MCF 10A (cell line): ENCODE data around the gene ABHD14A. TPM values are rescaled to one million over a fixed set of nuclear protein-coding genes. Genes with fewer than 3 reads are reported as not detected.

Experiments
- BruUV-seq: library from RNA; stranded (reverse); fragments of 400-500 nt; replicated peaks from 2 replicates; lab custom pipeline; 2021; lab: Mats Ljungman, UMichigan
- CTCF ChIA-PET: fragments of 300-600 bp; sonication (Branson Sonifier 250); formaldehyde crosslinking; extraction: SDS; loops from one replicate; lab custom pipeline; 2021; ENCODE audit warnings: antibody characterized with exemption, inconsistent platforms; lab: Yijun Ruan, JAX
- POLR2A ChIA-PET: fragments of 300-600, 350-650 bp; sonication (Branson Sonifier 250); formaldehyde crosslinking; extraction: SDS; loops from one replicate; lab custom pipeline; 2020; ENCODE audit warnings: antibody characterized with exemption, inconsistent platforms; lab: Yijun Ruan, JAX
- DNase-seq: peaks from one replicate; pipeline ENCODE4 v3.0.0-alpha.2; 2018; ENCODE audit not compliant: unreplicated experiment
- H3K27ac Mint-ChIP-seq: one replicate; pipeline ENCODE4 v1.8.0; 2022; ENCODE audit warnings: mild to moderate bottlenecking, low read depth, mixed read lengths; ENCODE audit not compliant: unreplicated experiment
- H3K27me3 Mint-ChIP-seq: one replicate; pipeline ENCODE4 v1.8.0; 2022; ENCODE audit warnings: mixed read lengths; ENCODE audit not compliant: insufficient read depth, unreplicated experiment
- H3K36me3 Mint-ChIP-seq: one replicate; pipeline ENCODE4 v1.8.0; 2022; ENCODE audit warnings: mild to moderate bottlenecking, moderate library complexity, mixed read lengths; ENCODE audit not compliant: insufficient read depth, unreplicated experiment
- H3K4me1 Mint-ChIP-seq: one replicate; pipeline ENCODE4 v1.8.0; 2022; ENCODE audit warnings: mixed read lengths; ENCODE audit not compliant: insufficient read depth, unreplicated experiment
- H3K4me3 Mint-ChIP-seq: one replicate; pipeline ENCODE4 v1.8.0; 2022; ENCODE audit warnings: mild to moderate bottlenecking, moderate library complexity, mixed read lengths; ENCODE audit not compliant: unreplicated experiment
- H3K9me3 Mint-ChIP-seq: one replicate; pipeline ENCODE4 v1.8.0; 2022; ENCODE audit warnings: mixed read lengths; ENCODE audit not compliant: unreplicated experiment
- intact Hi-C: fragments of 100-400 bp; cut with micrococcal nuclease; formaldehyde crosslinking; loops from 2 replicates; pipeline ENCODE4 v1.14.1; 2022
- total RNA-seq: library from RNA; stranded (reverse); gene quantifications from 2 replicates; pipeline ENCODE4 v1.2.3, GENCODE V29; 2022
- TF ChIP-seq, protein P1 (sequence below): fragments of 200-600 bp; IDR thresholded peaks from one replicate; pipeline ENCODE4 v1.8.0; 2022; ENCODE audit warnings: antibody characterized with exemption, mild to moderate bottlenecking; ENCODE audit not compliant: unreplicated experiment

Gene ABHD14A
- total RNA-seq, 1 experiment from 2014 or later: 8.1 TPM

- H3K9me3 Mint-ChIP-seq: no peaks in the 10 kb centered on the region
- peaks cover 13% of the 10 kb centered on the region for H3K36me3 Mint-ChIP-seq
- POLR2A ChIA-PET: interaction anchor here (1.0 to 6.5 kb wide), 3 partner anchors 13 to 92 kb away, joined by 3 to 127 read pairs (median 37); partner anchors contain the start of genes ACY1, PARP3 and RRP9
- DNase-seq: no peak
- no TSS peak for BruUV-seq
- peaks cover 19% of the 10 kb centered on the region for H3K4me1 Mint-ChIP-seq
- CTCF ChIA-PET: interaction anchor here (0.7 to 3.0 kb wide), 5 partner anchors 25 to 290 kb away, joined by 3 to 22 read pairs (median 4); partner anchors contain the start of genes PARP3 and RRP9
- H3K27ac Mint-ChIP-seq: no peak overlapping the region
- TF ChIP-seq, protein P1, sequence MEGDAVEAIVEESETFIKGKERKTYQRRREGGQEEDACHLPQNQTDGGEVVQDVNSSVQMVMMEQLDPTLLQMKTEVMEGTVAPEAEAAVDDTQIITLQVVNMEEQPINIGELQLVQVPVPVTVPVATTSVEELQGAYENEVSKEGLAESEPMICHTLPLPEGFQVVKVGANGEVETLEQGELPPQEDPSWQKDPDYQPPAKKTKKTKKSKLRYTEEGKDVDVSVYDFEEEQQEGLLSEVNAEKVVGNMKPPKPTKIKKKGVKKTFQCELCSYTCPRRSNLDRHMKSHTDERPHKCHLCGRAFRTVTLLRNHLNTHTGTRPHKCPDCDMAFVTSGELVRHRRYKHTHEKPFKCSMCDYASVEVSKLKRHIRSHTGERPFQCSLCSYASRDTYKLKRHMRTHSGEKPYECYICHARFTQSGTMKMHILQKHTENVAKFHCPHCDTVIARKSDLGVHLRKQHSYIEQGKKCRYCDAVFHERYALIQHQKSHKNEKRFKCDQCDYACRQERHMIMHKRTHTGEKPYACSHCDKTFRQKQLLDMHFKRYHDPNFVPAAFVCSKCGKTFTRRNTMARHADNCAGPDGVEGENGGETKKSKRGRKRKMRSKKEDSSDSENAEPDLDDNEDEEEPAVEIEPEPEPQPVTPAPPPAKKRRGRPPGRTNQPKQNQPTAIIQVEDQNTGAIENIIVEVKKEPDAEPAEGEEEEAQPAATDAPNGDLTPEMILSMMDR: no peak
- intact Hi-C loops: no loop called here
- H3K4me3 Mint-ChIP-seq: no peak overlapping the region
- H3K27me3 Mint-ChIP-seq: no peaks in the 10 kb centered on the region
Measured at GRCh38 chr3:51969841-51970240, 5.0 kb upstream of the ABHD14A start.

DNA sequence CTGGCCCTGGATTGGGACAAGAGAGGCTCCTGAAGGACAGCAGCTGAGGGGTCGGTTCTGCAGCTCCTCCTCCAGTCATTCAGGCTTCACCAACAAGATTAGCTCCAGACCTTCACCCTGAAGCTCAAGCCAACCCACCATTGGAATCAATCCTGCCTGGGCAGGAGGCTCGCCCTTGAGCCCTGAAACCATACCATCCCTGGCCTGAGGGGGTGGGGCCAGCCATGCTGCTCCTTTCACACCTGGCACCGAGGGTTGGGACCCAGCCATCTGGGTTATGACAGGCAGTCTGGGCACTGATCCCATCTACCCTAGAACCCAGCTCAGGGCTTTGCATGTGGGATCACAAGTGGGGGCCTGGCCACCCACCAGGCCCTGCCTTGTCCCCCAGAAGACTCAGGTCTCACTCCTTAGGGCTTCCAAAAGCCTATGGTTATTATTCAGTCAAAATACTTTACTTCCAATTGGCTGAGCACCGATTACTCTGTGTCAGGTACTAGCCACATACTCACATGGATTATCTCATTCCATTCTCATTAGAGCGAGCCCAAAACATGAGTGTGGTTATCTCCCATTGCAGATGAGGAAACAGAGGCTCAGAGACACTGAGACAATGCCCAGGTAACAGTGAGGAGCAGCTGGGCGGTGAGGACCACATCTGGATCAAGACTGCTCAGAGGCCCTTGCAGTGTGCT, 4.1 kb upstream of the ABHD14A start:
- CTCF ChIA-PET: interaction anchor here (0.6 to 3.0 kb wide), 4 partner anchors 26 to 164 kb away, joined by 3 to 22 read pairs (median 4); partner anchors contain the start of genes PARP3 and RRP9
- H3K4me3 Mint-ChIP-seq: no peak overlapping the region

DNA sequence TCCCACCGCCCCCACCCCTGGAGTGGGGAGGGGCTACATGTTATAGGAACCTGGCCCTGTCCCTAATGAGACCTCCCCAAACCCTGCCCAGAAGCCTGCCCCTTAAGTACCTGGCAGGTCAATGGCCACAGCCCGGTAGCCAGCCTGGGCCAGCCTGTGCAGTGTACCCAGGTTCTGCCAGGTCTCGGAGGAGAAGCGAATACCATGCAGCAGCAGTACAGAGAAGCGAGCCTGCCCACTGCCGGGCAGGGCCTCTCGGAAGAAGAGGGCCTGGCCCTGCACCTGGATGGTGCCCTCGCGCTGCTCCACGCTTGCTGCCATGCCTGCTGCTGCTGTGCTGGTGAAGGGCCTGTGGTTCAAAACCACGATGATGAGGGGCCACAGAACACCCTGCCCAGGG, 3.5 kb upstream of the ABHD14A start:
- CTCF ChIA-PET: interaction anchor here (3.0 kb wide), 1 partner anchor 29 kb away, joined by 22 read pairs; the partner anchor contains the start of genes PARP3 and RRP9
- no peak for DNase-seq
- Mint-ChIP-seq H3K9me3 (no peaks in the 10 kb centered on the region), H3K27ac (no peak overlapping the region), H3K27me3 (no peaks in the 10 kb centered on the region), H3K4me1 (peaks cover 16% of the 10 kb centered on the region), H3K4me3 (no peak overlapping the region), H3K36me3 (peaks cover 13% of the 10 kb centered on the region)
- BruUV-seq: no TSS peak
- POLR2A ChIA-PET: interaction anchor here (0.6 to 6.5 kb wide), 4 partner anchors 12 to 860 kb away, joined by 3 to 127 read pairs (median 20); partner anchors contain the start of genes ACY1, PARP3 and RRP9
- TF ChIP-seq, protein P1: no peak
- intact Hi-C loops: no loop called here

More for the DNA sequence above, 4.1 kb upstream of the ABHD14A start:
- BruUV-seq: no TSS peak
- H3K9me3 Mint-ChIP-seq: no peaks in the 10 kb centered on the region
- DNase-seq: no peak
- H3K27me3 Mint-ChIP-seq: no peaks in the 10 kb centered on the region
- TF ChIP-seq, protein P1: no peak
- H3K27ac Mint-ChIP-seq: no peak overlapping the region
- peaks cover 13% of the 10 kb centered on the region for H3K36me3 Mint-ChIP-seq
- peaks cover 18% of the 10 kb centered on the region for H3K4me1 Mint-ChIP-seq
- intact Hi-C loops: no loop called here
- POLR2A ChIA-PET: interaction anchor here (0.6 to 6.5 kb wide), 4 partner anchors 12 to 861 kb away, joined by 3 to 127 read pairs (median 20); partner anchors contain the start of genes ACY1, PARP3 and RRP9
